IPS-20b (cell line): ENCODE results near the gene C1orf174.

Experiments used
- H3K27ac ChIP-seq: one replicate; pipeline ENCODE4 v1.5.1; 2013; ENCODE audit warnings: low read length
- H3K27me3 ChIP-seq: 2 replicates; pipeline ENCODE4 v1.6.1; 2013; ENCODE audit warnings: mild to moderate bottlenecking, low read length, inconsistent platforms; ENCODE audit not compliant: insufficient read depth
- H3K36me3 ChIP-seq: 2 replicates; pipeline ENCODE4 v1.6.1; 2013; ENCODE audit warnings: low read depth, mild to moderate bottlenecking, inconsistent platforms, low read length, moderate library complexity; ENCODE audit not compliant: insufficient read depth
- H3K4me1 ChIP-seq: 2 replicates; pipeline ENCODE4 v1.6.1; 2013; ENCODE audit warnings: mild to moderate bottlenecking, control low read depth, inconsistent platforms, low read length, moderate library complexity; ENCODE audit not compliant: insufficient read depth
- H3K4me3 ChIP-seq: 2 replicates; pipeline ENCODE4 v1.5.1; 2013; ENCODE audit warnings: mild to moderate bottlenecking, low read length, inconsistent platforms
- H3K9ac ChIP-seq: 2 replicates; pipeline ENCODE4 v1.6.1; 2013; ENCODE audit warnings: low read depth, mild to moderate bottlenecking, inconsistent platforms, low read length, moderate library complexity
- H3K9me3 ChIP-seq: 2 replicates; pipeline ENCODE4 v1.6.1; 2013; ENCODE audit warnings: mild to moderate bottlenecking, low read depth, low read length, inconsistent platforms; ENCODE audit not compliant: insufficient read depth

The C1orf174 gene

DNA sequence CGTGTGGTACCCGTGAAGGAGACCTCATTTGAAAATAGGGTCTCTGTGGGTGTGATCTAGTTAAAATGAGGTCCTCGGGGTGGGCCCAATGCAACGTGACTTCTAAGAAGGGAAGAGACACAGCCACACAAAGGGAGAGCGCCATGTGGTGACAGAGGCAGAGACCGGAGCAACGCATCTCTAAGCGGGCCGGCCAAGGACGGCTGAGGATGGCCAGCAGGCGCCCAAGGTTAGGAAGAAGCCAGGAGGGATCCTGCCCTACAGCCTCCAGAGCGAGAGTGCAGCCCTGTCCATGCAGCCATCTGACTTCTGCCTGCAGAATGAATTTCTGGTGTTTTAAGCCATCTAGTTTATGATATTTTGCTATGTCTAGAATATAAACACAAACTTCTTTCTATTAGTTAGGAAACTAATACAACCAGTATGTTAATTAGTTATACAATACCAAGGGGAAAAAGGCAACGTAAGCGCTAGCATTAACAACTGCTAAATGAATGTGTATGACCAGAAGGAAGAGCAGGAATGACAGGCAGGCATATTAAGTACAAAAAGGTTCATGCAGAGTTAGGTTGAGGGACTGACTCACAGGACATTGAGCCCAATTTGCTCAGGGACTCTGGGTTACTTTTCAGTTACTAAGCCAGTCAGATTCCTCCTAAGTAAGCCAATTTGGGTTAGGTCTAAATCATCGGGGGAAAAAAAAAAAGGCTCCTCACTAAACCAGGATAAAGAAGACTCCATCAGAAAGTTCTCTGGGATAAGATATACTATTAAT lies 47.2 kb downstream of the C1orf174 start:
- Histone ChIP-seq H3K4me1 (no peaks in the 10 kb centered on the region; the same call in 1 of the 2 replicates), H3K36me3 (peaks cover 13% of the 10 kb centered on the region), H3K4me3 (no peak overlapping the region), H3K27ac (no peak overlapping the region), H3K9ac (no peak overlapping the region), H3K9me3 (no peaks in the 10 kb centered on the region), H3K27me3 (peaks cover 10% of the 10 kb centered on the region)

GRCh38 chr1:3852091-3852490 lies 48.0 kb downstream of the C1orf174 start:
- Histone ChIP-seq H3K9ac (no peak overlapping the region), H3K4me3 (no peak overlapping the region), H3K36me3 (peaks cover 13% of the 10 kb centered on the region), H3K27ac (no peak overlapping the region), H3K27me3 (0 out of 2 replicates have a peak, but pooled peaks cover 4% of the 10 kb centered on the region), H3K9me3 (no peaks in the 10 kb centered on the region), H3K4me1 (no peaks in the 10 kb centered on the region)

DNA sequence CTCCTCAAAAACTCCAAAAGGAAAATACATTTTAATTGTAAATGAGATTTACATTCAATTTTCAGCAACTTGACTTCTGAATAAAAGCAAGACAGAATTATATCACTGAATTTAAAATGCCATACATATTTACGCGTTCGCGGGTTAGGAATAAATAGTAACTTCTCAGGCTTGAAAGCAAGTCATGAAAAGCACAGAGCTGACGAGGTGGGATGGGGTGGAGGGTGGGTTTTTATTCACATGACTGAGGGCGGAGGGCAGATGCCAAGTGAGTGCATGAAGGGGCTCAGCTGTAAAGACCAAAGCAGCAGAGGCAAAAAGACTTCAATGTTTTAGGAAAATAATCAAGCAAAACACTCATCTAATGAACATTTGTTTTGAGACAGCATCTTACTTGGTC lies 48.8 kb downstream of the C1orf174 start:
- Histone ChIP-seq H3K9me3 (no peaks in the 10 kb centered on the region), H3K27ac (no peak overlapping the region), H3K4me1 (no peaks in the 10 kb centered on the region), H3K4me3 (no peak overlapping the region), H3K9ac (no peak overlapping the region), H3K27me3 (0 out of 2 replicates have a peak, but pooled peaks cover 4% of the 10 kb centered on the region), H3K36me3 (peaks cover 13% of the 10 kb centered on the region)

GRCh38 chr1:3850857-3851256 lies 49.2 kb downstream of the C1orf174 start:
- no peaks in the 10 kb centered on the region for H3K4me1 ChIP-seq
- peaks cover 13% of the 10 kb centered on the region for H3K36me3 ChIP-seq
- no peaks in the 10 kb centered on the region for H3K9me3 ChIP-seq
- no peak overlapping the region for H3K4me3 ChIP-seq
- 0 out of 2 replicates have a peak, but pooled peaks cover 4% of the 10 kb centered on the region for H3K27me3 ChIP-seq
- no peak overlapping the region for H3K27ac ChIP-seq
- no peak overlapping the region for H3K9ac ChIP-seq

DNA sequence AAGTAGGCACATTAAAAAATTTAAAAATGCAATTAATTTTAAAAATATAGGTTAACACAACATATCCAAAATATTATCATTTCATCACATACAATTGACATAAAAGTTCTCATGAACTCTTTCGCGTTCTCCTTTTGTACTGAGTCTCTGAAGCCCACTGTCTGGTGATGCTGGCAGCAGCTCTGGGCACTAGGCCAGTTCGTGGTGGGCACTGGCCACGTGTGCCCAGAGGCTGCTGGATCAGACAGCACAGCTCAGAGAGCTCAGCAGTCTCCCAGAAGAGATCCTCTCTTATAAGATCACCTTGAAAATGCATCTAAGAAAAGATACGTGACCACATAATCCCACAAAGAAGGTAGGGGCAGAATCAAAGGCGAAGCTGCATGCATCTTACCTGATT lies 53.0 kb downstream of the C1orf174 start:
- H3K4me1 ChIP-seq: no peaks in the 10 kb centered on the region
- no peaks in the 10 kb centered on the region for H3K27me3 ChIP-seq
- no peak overlapping the region for H3K27ac ChIP-seq
- no peak overlapping the region for H3K9ac ChIP-seq
- no peak overlapping the region for H3K4me3 ChIP-seq
- H3K36me3 ChIP-seq: peaks cover 19% of the 10 kb centered on the region
- no peaks in the 10 kb centered on the region for H3K9me3 ChIP-seq

DNA sequence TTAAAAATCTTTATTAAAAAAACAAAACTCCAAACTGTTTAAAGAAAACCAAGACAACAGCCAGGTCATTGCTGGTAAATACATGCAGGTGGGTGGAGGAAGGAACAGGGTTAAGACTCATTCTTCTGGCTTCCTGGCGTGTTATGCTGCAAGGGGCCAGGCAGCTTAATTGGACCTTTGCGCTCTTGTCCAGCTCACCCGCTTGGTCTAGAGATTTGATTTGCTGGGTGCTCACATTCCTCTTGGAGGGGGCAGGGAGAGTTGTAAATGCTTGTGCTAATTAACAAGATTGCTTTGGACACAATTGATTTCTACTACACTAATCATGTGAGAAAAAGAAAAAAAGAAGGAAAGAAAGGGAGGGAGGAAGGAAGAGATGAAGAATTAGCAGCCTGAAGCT lies 53.5 kb downstream of the C1orf174 start:
- Histone ChIP-seq H3K4me3 (no peak overlapping the region), H3K9me3 (no peaks in the 10 kb centered on the region), H3K27me3 (no peaks in the 10 kb centered on the region), H3K4me1 (no peaks in the 10 kb centered on the region), H3K36me3 (peaks cover 19% of the 10 kb centered on the region), H3K27ac (no peak overlapping the region), H3K9ac (no peak overlapping the region)

GRCh38 chr1:3842912-3843311 lies 57.2 kb downstream of the C1orf174 start:
- Histone ChIP-seq H3K36me3 (peaks cover 15% of the 10 kb centered on the region), H3K4me3 (no peak overlapping the region), H3K4me1 (no peaks in the 10 kb centered on the region), H3K9ac (no peak overlapping the region), H3K9me3 (no peaks in the 10 kb centered on the region), H3K27me3 (no peaks in the 10 kb centered on the region), H3K27ac (no peak overlapping the region)

GRCh38 chr1:3841491-3841890 lies 58.6 kb downstream of the C1orf174 start:
- Histone ChIP-seq H3K9me3 (peaks cover 4% of the 10 kb centered on the region; the same call in 1 of the 2 replicates), H3K36me3 (peaks cover 24% of the 10 kb centered on the region), H3K4me1 (no peaks in the 10 kb centered on the region), H3K27me3 (no peaks in the 10 kb centered on the region), H3K4me3 (no peak overlapping the region), H3K9ac (no peak overlapping the region), H3K27ac (no peak overlapping the region)
